ENCODE measurements around the gene TSPAN14.

DNA sequence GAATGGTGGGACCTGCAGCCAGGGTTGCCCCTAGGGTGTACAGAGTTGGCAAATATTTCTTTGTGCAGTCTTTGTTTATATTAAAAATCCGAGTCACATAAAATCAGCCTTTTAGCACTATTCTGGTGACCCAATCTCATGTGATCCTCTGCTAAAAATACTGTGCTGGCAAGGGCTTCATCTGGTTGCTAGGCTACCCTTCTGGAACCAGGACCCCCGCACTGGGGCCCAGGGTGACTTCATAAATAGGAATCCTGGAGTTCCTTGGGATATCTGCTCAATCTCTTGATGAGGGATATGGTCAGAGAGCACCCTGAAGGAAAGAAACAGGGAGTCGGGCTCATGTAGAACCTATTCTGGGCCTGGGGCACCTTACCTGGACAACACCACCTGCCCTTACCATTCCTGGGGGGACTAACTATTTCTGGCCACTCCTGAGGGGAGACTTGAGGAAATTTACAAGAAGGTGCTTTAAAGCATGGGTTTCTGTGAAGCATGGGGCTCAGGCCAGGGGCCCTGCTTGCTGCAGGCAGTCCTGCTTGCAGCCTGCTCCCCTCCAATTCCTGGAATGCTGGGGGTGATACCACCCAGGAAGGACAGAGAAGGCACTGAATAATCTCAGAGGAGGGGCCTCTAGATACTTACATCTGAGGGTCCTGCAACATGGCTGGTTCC is 128.3 kb downstream of the TSPAN14 start:
- TF ChIP-seq, protein P1, sequence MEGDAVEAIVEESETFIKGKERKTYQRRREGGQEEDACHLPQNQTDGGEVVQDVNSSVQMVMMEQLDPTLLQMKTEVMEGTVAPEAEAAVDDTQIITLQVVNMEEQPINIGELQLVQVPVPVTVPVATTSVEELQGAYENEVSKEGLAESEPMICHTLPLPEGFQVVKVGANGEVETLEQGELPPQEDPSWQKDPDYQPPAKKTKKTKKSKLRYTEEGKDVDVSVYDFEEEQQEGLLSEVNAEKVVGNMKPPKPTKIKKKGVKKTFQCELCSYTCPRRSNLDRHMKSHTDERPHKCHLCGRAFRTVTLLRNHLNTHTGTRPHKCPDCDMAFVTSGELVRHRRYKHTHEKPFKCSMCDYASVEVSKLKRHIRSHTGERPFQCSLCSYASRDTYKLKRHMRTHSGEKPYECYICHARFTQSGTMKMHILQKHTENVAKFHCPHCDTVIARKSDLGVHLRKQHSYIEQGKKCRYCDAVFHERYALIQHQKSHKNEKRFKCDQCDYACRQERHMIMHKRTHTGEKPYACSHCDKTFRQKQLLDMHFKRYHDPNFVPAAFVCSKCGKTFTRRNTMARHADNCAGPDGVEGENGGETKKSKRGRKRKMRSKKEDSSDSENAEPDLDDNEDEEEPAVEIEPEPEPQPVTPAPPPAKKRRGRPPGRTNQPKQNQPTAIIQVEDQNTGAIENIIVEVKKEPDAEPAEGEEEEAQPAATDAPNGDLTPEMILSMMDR (IDR thresholded peaks at IDR 0.05; ENCODE audit: control extremely low read depth in 1 of 3, insufficient read depth in 1 of 3, low read depth in 1 of 3, low read length in 3 of 3) = no peak
- no peak for TF ChIP-seq POLR2A (IDR thresholded peaks at IDR 0.05; ENCODE audit: control extremely low read depth in 1 of 2, low read depth in 2 of 2, low read length in 2 of 2)
- no peak for TF ChIP-seq TEAD4 (IDR thresholded peaks at IDR 0.05; ENCODE audit: low read depth, low read length)
- TF ChIP-seq NRF1 (IDR thresholded peaks at IDR 0.05; ENCODE audit: low read depth, low read length) = no peak
- TF ChIP-seq SIN3A (conservative IDR thresholded peaks at IDR 0.05 in 1 of 2, IDR thresholded peaks at IDR 0.05 in 1 of 2; ENCODE audit: low read depth in 1 of 2, low read length in 2 of 2) = no peak
- TF ChIP-seq POLR2AphosphoS5 (IDR thresholded peaks at IDR 0.05; ENCODE audit: low read depth, low read length) = no peak
- no peak for TF ChIP-seq KDM1A (IDR thresholded peaks at IDR 0.05; ENCODE audit: borderline replicate concordance, low read length)
- TF ChIP-seq RAD21 (IDR thresholded peaks at IDR 0.05 in 1 of 2, conservative IDR thresholded peaks at IDR 0.05 in 1 of 2; ENCODE audit: low read depth in 2 of 2, low read length in 2 of 2) = no peak
- TF ChIP-seq ZNF274 (IDR thresholded peaks at IDR 0.05; ENCODE audit: borderline replicate concordance, extremely low read depth, low read length) = no peak
- TF ChIP-seq EZH2 (IDR thresholded peaks at IDR 0.05; ENCODE audit: low read depth, low read length, severe bottlenecking) = no peak
- TF ChIP-seq CEBPB (IDR thresholded peaks at IDR 0.05; ENCODE audit: low read depth, low read length) = no peak
- TF ChIP-seq, protein P2, sequence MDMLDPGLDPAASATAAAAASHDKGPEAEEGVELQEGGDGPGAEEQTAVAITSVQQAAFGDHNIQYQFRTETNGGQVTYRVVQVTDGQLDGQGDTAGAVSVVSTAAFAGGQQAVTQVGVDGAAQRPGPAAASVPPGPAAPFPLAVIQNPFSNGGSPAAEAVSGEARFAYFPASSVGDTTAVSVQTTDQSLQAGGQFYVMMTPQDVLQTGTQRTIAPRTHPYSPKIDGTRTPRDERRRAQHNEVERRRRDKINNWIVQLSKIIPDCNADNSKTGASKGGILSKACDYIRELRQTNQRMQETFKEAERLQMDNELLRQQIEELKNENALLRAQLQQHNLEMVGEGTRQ (IDR thresholded peaks at IDR 0.05; ENCODE audit: low read length) = no peak
- TF ChIP-seq, protein P3, sequence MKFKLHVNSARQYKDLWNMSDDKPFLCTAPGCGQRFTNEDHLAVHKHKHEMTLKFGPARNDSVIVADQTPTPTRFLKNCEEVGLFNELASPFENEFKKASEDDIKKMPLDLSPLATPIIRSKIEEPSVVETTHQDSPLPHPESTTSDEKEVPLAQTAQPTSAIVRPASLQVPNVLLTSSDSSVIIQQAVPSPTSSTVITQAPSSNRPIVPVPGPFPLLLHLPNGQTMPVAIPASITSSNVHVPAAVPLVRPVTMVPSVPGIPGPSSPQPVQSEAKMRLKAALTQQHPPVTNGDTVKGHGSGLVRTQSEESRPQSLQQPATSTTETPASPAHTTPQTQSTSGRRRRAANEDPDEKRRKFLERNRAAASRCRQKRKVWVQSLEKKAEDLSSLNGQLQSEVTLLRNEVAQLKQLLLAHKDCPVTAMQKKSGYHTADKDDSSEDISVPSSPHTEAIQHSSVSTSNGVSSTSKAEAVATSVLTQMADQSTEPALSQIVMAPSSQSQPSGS (IDR thresholded peaks at IDR 0.05; ENCODE audit: low read length) = no peak
- no peak for TF ChIP-seq GABPA (IDR thresholded peaks at IDR 0.05; ENCODE audit: borderline replicate concordance, insufficient read depth, low read length)
